ENCODE measurements around the gene CHURC1.
A peak's percentile ranks its signal among the peaks of the same experiment; 100 is the strongest.
"Not testable (repeated sequence)": the region's sequence is repeated elsewhere in the genome, so short reads cannot be mapped to it uniquely, and the experiment has no call there.

Gene CHURC1

GRCh38 chr14:64880221-64881121 is 33.8 kb upstream of the CHURC1 start:
- Mint-ChIP-seq H3K36me3 (no peaks in the 10 kb centered on the region), H3K4me1 (peaks cover 17% of the 10 kb centered on the region), H3K9me3 (no peaks in the 10 kb centered on the region), H3K4me3 (peak overlapping the region; percentile 79), H3K27me3 (peaks cover 89% of the 10 kb centered on the region), H3K27ac (no peak overlapping the region)
- peak; percentile 76 for DNase-seq
- CTCF ChIA-PET, result interaction anchor here (1.0 to 4.0 kb wide), 6 partner anchors 11 to 450 kb away, joined by 3 to 40 read pairs (median 4); no protein-coding TSS in a partner anchor

GRCh38 chr14:64885559-64885958 is 28.7 kb upstream of the CHURC1 start:
- no peaks in the 10 kb centered on the region for H3K9me3 Mint-ChIP-seq
- no peak overlapping the region for H3K4me3 Mint-ChIP-seq
- CTCF ChIA-PET, result interaction anchor here (1.8 kb wide), 1 partner anchor 62 kb away, joined by 5 read pairs; no protein-coding TSS in a partner anchor
- H3K27ac Mint-ChIP-seq, result no peak overlapping the region
- no peaks in the 10 kb centered on the region for H3K36me3 Mint-ChIP-seq
- no peak for DNase-seq
- H3K27me3 Mint-ChIP-seq, result peaks cover 63% of the 10 kb centered on the region
- peaks cover 13% of the 10 kb centered on the region for H3K4me1 Mint-ChIP-seq

- DNase-seq, result no peak
- Mint-ChIP-seq H3K27me3 (peaks cover 38% of the 10 kb centered on the region), H3K4me1 (no peaks in the 10 kb centered on the region), H3K4me3 (no peak overlapping the region), H3K36me3 (no peaks in the 10 kb centered on the region), H3K9me3 (no peaks in the 10 kb centered on the region), H3K27ac (no peak overlapping the region)
- CTCF ChIA-PET, result interaction anchor here (0.7 to 4.7 kb wide), 5 partner anchors 8 to 1203 kb away, joined by 3 to 40 read pairs (median 5); partner anchors contain the start of gene SPTB
Measured at GRCh38 chr14:64889352-64889751, 24.9 kb upstream of the CHURC1 start.

GRCh38 chr14:64891173-64891838 is 22.9 kb upstream of the CHURC1 start:
- CTCF ChIA-PET, result interaction anchor here (0.8 to 4.7 kb wide), 30 partner anchors 10 to 1468 kb away, joined by 3 to 70 read pairs (median 6); partner anchors contain the start of gene SPTB
- no peak overlapping the region for H3K4me3 Mint-ChIP-seq
- DNase-seq, result no peak
- H3K27ac Mint-ChIP-seq, result no peak overlapping the region
- no peaks in the 10 kb centered on the region for H3K4me1 Mint-ChIP-seq
- H3K9me3 Mint-ChIP-seq, result no peaks in the 10 kb centered on the region
- peaks cover 23% of the 10 kb centered on the region for H3K27me3 Mint-ChIP-seq
- no peaks in the 10 kb centered on the region for H3K36me3 Mint-ChIP-seq

GRCh38 chr14:64891839-64892375 is 22.3 kb upstream of the CHURC1 start:
- Mint-ChIP-seq H3K27ac (no peak overlapping the region), H3K4me1 (no peaks in the 10 kb centered on the region), H3K4me3 (no peak overlapping the region), H3K27me3 (peaks cover 24% of the 10 kb centered on the region), H3K36me3 (no peaks in the 10 kb centered on the region), H3K9me3 (no peaks in the 10 kb centered on the region)
- DNase-seq, result peak; percentile 45
- CTCF ChIA-PET, result interaction anchor here (0.5 to 4.7 kb wide), 32 partner anchors 10 to 1468 kb away, joined by 3 to 70 read pairs (median 5); partner anchors contain the start of gene SPTB

- Mint-ChIP-seq H3K27me3 (peaks cover 33% of the 10 kb centered on the region), H3K27ac (no peak overlapping the region), H3K4me1 (no peaks in the 10 kb centered on the region), H3K36me3 (no peaks in the 10 kb centered on the region), H3K4me3 (no peak overlapping the region), H3K9me3 (no peaks in the 10 kb centered on the region)
- no peak for DNase-seq
- CTCF ChIA-PET, result interaction anchor here (2.2 to 4.7 kb wide), 2 partner anchors 8 to 11 kb away, joined by 7 to 33 read pairs; no protein-coding TSS in a partner anchor
Measured at GRCh38 chr14:64899958-64900357, 14.3 kb upstream of the CHURC1 start.

GRCh38 chr14:64906022-64906421 is 8.2 kb upstream of the CHURC1 start:
- H3K4me3 Mint-ChIP-seq, result no peak overlapping the region
- H3K36me3 Mint-ChIP-seq, result no peaks in the 10 kb centered on the region
- DNase-seq, result no peak

GRCh38 chr14:64910847-64911495 is 3.3 kb upstream of the CHURC1 start:
- Mint-ChIP-seq H3K27ac (no peak overlapping the region), H3K27me3 (peaks cover 24% of the 10 kb centered on the region), H3K4me1 (peaks cover 25% of the 10 kb centered on the region), H3K9me3 (no peaks in the 10 kb centered on the region), H3K36me3 (peaks cover 13% of the 10 kb centered on the region), H3K4me3 (no peak overlapping the region)
- no peak for DNase-seq
- CTCF ChIA-PET, result interaction anchor here (0.6 to 2.4 kb wide), 10 partner anchors 10 to 87 kb away, joined by 3 to 8 read pairs (median 4); no protein-coding TSS in a partner anchor

More at GRCh38 chr14:64906022-64906421, 8.2 kb upstream of the CHURC1 start:
- no peaks in the 10 kb centered on the region for H3K9me3 Mint-ChIP-seq
- peaks cover 6% of the 10 kb centered on the region for H3K4me1 Mint-ChIP-seq
- CTCF ChIA-PET, result interaction anchor here (1.5 kb wide), 1 partner anchor 14 kb away, joined by 9 read pairs; no protein-coding TSS in a partner anchor
- no peak overlapping the region for H3K27ac Mint-ChIP-seq
- H3K27me3 Mint-ChIP-seq, result peaks cover 43% of the 10 kb centered on the region

GRCh38 chr14:64912261-64912660 is 2.0 kb upstream of the CHURC1 start:
- H3K27me3 Mint-ChIP-seq, result peaks cover 18% of the 10 kb centered on the region
- no peak overlapping the region for H3K4me3 Mint-ChIP-seq
- no peak overlapping the region for H3K27ac Mint-ChIP-seq
- CTCF ChIA-PET, result interaction anchor here (1.0 to 2.4 kb wide), 4 partner anchors 12 to 89 kb away, joined by 4 to 8 read pairs (median 6); no protein-coding TSS in a partner anchor
- no peak for DNase-seq
- peaks cover 34% of the 10 kb centered on the region for H3K4me1 Mint-ChIP-seq
- peaks cover 20% of the 10 kb centered on the region for H3K36me3 Mint-ChIP-seq
- H3K9me3 Mint-ChIP-seq, result no peaks in the 10 kb centered on the region

- not testable (repeated sequence) for H3K27ac Mint-ChIP-seq, H3K9me3 Mint-ChIP-seq, DNase-seq
- peaks cover 45% of the 10 kb centered on the region for H3K4me1 Mint-ChIP-seq
- CTCF ChIA-PET, result interaction anchor here (2.0 kb wide), 1 partner anchor 10 kb away, joined by 4 read pairs; no protein-coding TSS in a partner anchor
- H3K36me3 Mint-ChIP-seq, result peaks cover 28% of the 10 kb centered on the region
- H3K4me3 Mint-ChIP-seq, result peak overlapping the region; percentile 81
- H3K27me3 Mint-ChIP-seq, result peaks cover 13% of the 10 kb centered on the region
Measured at GRCh38 chr14:64913477-64913876, 778 bp upstream of the CHURC1 start.

- peak overlapping the region; percentile 89 for H3K27ac Mint-ChIP-seq
- peaks cover 51% of the 10 kb centered on the region for H3K4me1 Mint-ChIP-seq
- peak overlapping the region; percentile 81 for H3K4me3 Mint-ChIP-seq
- H3K36me3 Mint-ChIP-seq, result peaks cover 31% of the 10 kb centered on the region
- CTCF ChIA-PET, result interaction anchor here (1.0 to 2.0 kb wide), 4 partner anchors 9 to 55 kb away, joined by 3 to 8 read pairs (median 4); no protein-coding TSS in a partner anchor
- DNase-seq, result no peak
- H3K9me3 Mint-ChIP-seq, result no peaks in the 10 kb centered on the region
- peaks cover 6% of the 10 kb centered on the region for H3K27me3 Mint-ChIP-seq
Measured at GRCh38 chr14:64915029-64915424, 772 bp downstream of the CHURC1 start.

- Mint-ChIP-seq H3K36me3 (peaks cover 39% of the 10 kb centered on the region), H3K4me1 (peaks cover 57% of the 10 kb centered on the region), H3K4me3 (peak overlapping the region; percentile 81), H3K27me3 (no peaks in the 10 kb centered on the region), H3K9me3 (no peaks in the 10 kb centered on the region), H3K27ac (peak overlapping the region; percentile 89)
- CTCF ChIA-PET, result interaction anchor here (1.3 to 2.0 kb wide), 2 partner anchors 8 to 12 kb away, joined by 4 to 8 read pairs; no protein-coding TSS in a partner anchor
- DNase-seq, result no peak
Measured at GRCh38 chr14:64915797-64916196, 1.5 kb downstream of the CHURC1 start.

GRCh38 chr14:64918216-64918615 is 4.0 kb downstream of the CHURC1 start:
- no peaks in the 10 kb centered on the region for H3K27me3 Mint-ChIP-seq
- peaks cover 51% of the 10 kb centered on the region for H3K36me3 Mint-ChIP-seq

More at GRCh38 chr14:64918216-64918615, 4.0 kb downstream of the CHURC1 start:
- Mint-ChIP-seq H3K4me3 (no peak overlapping the region), H3K4me1 (peaks cover 64% of the 10 kb centered on the region), H3K9me3 (no peaks in the 10 kb centered on the region), H3K27ac (no peak overlapping the region)
- CTCF ChIA-PET, result no interaction called here
- no peak for DNase-seq

Measured in activated naive CD4-positive, alpha-beta T cell treated with anti-CD3 and anti-CD28 coated beads, Interleukin-2, amount 10 ng/mL, durations not matched to agents 7 days and 5 days (primary cell).